Memory B cell (primary cell): ENCODE results near the gene AOPEP.

Experiments used
- ATAC-seq: fragments of 150-1000 bp; cut with Tn5 transposase; 2 replicates; pipeline ENCODE4 v1.10.0; 2021; ENCODE audit warnings: low read depth, mild to moderate bottlenecking, moderate library complexity
- DNase-seq, 2 donors: peaks; one replicate each; pipeline ENCODE4 v3.0.0; 2022; ENCODE audit warnings: low spot score in 2 of 2
- H3K27ac Mint-ChIP-seq: one replicate; pipeline ENCODE4 v1.8.0; 2022; ENCODE audit warnings: mild to moderate bottlenecking, moderate library complexity, mixed read lengths
- H3K27me3 Mint-ChIP-seq: one replicate; pipeline ENCODE4 v1.8.0; 2022; ENCODE audit warnings: mixed read lengths
- H3K36me3 Mint-ChIP-seq: one replicate; pipeline ENCODE4 v1.8.0; 2022; ENCODE audit warnings: mild to moderate bottlenecking, mixed read lengths
- H3K4me1 Mint-ChIP-seq: one replicate; pipeline ENCODE4 v1.8.0; 2022; ENCODE audit warnings: mixed read lengths
- H3K4me3 Mint-ChIP-seq: one replicate; pipeline ENCODE4 v1.8.0; 2022; ENCODE audit warnings: mild to moderate bottlenecking, moderate library complexity, mixed read lengths
- H3K9me3 Mint-ChIP-seq: one replicate; pipeline ENCODE4 v1.8.0; 2022; ENCODE audit warnings: mixed read lengths

Gene AOPEP

DNA sequence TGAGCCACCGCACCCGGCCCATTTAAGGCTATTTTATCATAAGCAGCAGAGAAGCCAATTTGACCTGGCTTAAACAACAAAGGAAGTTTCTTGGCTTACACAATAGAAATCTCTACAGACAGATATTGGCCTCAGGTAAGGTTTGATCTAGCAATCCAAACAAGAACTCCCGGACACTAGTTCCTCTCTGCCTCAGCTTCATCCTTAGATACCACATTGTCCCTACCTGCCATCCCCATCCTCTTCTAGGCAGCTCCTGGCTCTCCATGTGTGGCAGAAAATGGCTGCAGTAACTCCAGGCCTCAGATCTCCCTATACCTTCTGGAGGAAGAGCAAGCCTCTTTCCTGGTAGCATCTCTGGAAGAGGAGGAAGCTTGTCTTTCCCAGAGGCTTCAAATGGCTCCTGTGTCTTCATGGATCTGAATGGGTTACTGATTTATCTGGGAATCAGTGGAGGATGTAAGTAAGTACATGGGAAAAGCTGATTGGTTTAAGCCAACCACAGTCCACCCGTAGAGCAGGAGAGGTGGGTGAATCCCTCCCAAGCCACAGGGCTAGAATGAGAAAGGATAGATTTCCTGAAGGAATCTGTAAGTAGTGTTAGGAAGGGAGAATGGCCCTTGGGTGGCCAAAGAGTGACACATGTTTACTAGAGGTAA, 26.7 kb upstream of the AOPEP start:
- DNase-seq (no peak), ATAC-seq (no peak)
- Mint-ChIP-seq H3K36me3 (no peaks in the 10 kb centered on the region), H3K27me3 (peaks cover 17% of the 10 kb centered on the region), H3K27ac (no peak overlapping the region), H3K4me1 (no peaks in the 10 kb centered on the region), H3K4me3 (no peak overlapping the region), H3K9me3 (no peaks in the 10 kb centered on the region)

DNA sequence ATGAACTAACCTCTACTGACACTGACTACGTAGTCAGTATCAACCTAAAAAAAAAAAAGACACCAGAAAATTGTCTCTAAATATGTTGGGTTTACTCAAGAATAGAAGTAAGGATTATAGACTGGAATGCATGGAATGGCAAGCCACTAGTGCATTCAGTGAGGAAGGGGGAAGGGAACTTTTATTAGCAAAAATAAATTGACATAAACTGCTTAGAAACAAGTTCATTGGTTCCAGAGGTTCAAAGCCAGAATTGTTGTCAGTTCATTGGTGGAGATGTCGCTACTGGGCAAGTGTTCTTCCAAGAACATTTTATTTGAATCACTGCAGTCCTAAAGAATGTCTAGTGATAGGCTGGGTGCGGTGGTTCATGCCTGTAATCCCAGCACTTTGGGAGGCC, 26.1 kb upstream of the AOPEP start:
- no peaks in the 10 kb centered on the region for H3K36me3 Mint-ChIP-seq
- H3K27ac Mint-ChIP-seq, result no peak overlapping the region
- DNase-seq (no peak), ATAC-seq (no peak)
- no peak overlapping the region for H3K4me3 Mint-ChIP-seq
- H3K4me1 Mint-ChIP-seq, result no peaks in the 10 kb centered on the region
- H3K9me3 Mint-ChIP-seq, result no peaks in the 10 kb centered on the region
- peaks cover 17% of the 10 kb centered on the region for H3K27me3 Mint-ChIP-seq

DNA sequence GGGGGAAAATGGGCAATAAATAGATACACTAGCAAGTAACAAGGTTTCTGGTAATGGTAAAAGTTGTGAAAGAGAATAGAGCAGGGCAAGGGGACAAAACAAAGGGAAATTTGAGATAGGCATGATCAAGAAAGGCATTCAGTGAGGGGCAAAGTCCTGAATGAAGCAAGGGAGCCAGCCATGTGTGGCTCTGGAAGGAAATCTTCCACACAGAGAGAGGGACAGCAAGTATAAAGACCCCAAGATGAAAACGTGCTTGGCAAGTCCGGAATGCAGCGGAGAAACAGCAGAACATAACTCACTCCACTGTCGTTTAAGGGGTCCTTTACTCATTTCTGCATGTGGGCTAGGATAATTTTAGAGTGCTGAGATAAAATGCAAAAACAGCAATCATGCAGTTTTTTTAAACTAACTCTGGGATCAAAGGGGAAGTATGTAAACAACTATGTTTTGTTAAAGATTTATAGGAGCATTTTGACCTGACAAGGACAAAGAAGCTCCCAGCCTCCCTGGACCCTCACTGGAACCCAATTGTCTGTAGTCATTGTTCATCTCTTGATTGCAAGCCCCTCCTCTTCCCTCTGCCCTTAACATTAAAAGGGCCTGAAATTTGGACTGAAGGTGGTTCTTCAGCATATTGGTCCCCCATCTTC, 22.9 kb upstream of the AOPEP start:
- H3K36me3 Mint-ChIP-seq, result no peaks in the 10 kb centered on the region
- peaks cover 11% of the 10 kb centered on the region for H3K27me3 Mint-ChIP-seq
- DNase-seq (no peak), ATAC-seq (no peak)
- no peaks in the 10 kb centered on the region for H3K9me3 Mint-ChIP-seq
- no peaks in the 10 kb centered on the region for H3K4me1 Mint-ChIP-seq
- no peak overlapping the region for H3K4me3 Mint-ChIP-seq
- no peak overlapping the region for H3K27ac Mint-ChIP-seq

DNA sequence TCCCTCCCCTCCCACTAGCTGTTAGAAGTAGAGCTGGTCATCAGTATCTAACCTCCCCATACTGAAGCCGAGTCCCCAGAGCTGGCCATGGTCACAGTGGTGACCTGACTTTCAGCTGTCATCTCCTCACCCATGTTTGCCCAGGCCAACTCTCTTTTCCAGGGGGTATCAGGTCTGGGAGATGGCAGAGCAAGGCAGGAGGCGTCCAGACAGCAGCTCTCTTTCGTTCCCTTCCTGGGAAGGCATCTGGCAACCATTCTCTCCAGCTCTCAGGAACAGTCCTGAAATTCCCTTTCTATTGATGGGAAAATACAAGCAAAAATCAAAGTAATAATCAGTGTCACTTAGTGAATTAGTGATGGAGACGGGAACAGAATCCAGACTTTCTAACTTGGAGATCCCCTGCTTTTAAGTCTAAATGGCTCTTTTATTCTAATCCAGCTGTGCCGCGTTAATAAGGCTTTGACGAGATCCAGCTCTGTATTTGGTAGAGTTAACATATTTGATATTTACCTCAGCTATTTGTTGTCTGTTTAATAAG, 21.3 kb upstream of the AOPEP start:
- no peaks in the 10 kb centered on the region for H3K4me1 Mint-ChIP-seq
- ATAC-seq (no peak), DNase-seq (no peak)
- no peaks in the 10 kb centered on the region for H3K36me3 Mint-ChIP-seq
- H3K9me3 Mint-ChIP-seq, result no peaks in the 10 kb centered on the region
- H3K4me3 Mint-ChIP-seq, result no peak overlapping the region
- peaks cover 4% of the 10 kb centered on the region for H3K27me3 Mint-ChIP-seq
- H3K27ac Mint-ChIP-seq, result no peak overlapping the region

DNA sequence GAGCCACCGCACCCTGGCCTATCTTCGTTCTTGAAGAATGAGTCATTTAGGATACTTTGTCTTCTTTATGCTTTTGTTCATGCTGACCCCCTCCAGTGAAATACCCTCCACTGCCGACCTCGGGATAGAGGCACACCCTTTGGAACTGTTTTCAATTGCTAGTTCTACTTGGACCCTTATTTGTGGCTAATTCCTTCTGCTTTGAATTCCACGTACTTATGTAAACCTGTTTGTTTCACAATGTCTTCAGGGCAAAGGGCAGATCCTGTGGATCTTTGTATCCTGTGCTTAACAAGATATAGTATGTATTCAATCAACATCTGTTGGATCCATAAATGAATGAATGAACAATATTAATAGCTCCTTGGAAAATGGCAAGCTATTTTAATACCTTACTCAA, 19.6 kb upstream of the AOPEP start:
- Mint-ChIP-seq H3K4me1 (no peaks in the 10 kb centered on the region), H3K4me3 (no peak overlapping the region), H3K27me3 (peaks cover 7% of the 10 kb centered on the region), H3K27ac (no peak overlapping the region), H3K36me3 (no peaks in the 10 kb centered on the region), H3K9me3 (no peaks in the 10 kb centered on the region)
- ATAC-seq (no peak), DNase-seq (no peak)

DNA sequence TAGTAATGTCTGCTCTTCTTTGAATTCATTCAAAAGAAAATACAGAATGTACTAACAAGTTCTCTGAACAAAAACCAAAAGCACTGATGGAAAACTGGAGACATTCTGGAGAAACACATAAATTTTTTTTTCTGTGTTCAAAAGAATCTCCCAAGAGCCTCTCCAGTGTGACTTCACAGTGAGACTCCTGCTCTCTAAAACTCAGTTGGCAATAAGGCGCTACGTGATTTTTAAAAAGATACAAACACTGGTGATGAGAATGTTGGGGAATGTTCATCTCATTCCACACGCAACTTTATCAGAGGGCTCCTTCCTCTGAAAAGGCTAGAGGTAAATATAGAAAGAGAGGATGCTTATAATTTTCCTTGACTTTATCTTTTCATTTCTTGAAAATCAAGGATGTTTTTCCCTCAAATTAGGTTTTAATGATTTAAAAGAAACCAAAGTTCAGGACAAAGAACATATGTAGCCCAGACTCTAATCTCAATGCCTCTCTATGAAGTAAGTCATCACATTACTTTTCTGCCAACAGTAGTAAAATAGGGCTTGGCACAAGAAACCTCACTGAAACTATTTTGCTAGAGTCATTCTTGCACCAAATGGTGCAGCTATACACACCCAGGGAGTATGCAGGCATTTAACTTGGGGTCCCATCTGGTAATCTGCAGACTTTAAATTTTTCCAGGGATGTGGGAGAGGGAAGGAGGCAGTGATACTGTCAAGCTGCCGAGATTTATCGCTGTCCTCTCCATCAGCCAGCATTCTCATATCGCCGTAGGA, 12.9 kb upstream of the AOPEP start:
- no peak for DNase-seq
- Mint-ChIP-seq H3K27ac (no peak overlapping the region), H3K36me3 (no peaks in the 10 kb centered on the region), H3K4me1 (no peaks in the 10 kb centered on the region), H3K9me3 (peaks cover 3% of the 10 kb centered on the region), H3K27me3 (peaks cover 9% of the 10 kb centered on the region), H3K4me3 (no peak overlapping the region)
- ATAC-seq, result no peak

DNA sequence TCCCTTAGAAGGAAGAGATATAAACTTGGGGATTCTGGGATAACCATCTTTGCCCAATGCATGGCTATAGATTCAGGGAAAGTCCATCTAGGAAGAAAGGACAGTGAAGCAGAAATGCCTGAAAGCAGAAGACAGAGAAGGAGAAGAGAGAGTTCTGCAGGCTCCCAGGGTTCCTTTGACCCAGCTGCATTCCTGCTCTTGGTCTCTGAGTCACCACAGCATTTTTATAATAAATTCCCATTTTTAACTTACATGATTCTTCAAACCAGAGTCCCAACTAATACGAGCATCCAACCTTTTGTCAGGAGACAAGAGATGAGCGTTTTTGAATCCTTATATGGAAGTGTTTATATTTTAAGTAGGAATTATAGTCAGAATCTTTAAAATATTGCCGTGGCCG, 12.0 kb upstream of the AOPEP start:
- Mint-ChIP-seq H3K36me3 (no peaks in the 10 kb centered on the region), H3K27me3 (peaks cover 9% of the 10 kb centered on the region), H3K9me3 (peaks cover 3% of the 10 kb centered on the region), H3K4me1 (no peaks in the 10 kb centered on the region), H3K27ac (no peak overlapping the region), H3K4me3 (no peak overlapping the region)
- no peak for DNase-seq
- no peak for ATAC-seq

DNA sequence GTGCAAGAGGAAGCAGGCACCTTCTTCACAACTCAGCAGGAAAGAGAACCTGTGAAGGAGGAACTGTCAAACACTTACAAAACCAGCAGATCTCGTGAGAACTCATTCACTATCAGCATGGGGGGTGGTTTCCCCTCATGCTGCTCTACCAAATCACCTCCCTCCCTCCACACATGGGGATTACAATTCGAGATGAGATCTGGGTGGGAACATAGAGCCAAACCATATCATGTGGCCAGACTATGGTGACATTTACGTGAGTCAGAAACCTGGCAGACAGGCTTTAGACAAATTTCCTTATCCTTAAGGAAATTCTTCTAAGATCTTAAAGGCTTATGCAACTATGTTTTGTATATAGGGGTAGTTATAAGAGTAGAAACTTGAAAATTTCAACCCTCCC, 8.7 kb upstream of the AOPEP start:
- DNase-seq (no peak), ATAC-seq (no peak)
- Mint-ChIP-seq H3K9me3 (peaks cover 5% of the 10 kb centered on the region), H3K4me3 (no peak overlapping the region), H3K36me3 (peaks cover 1% of the 10 kb centered on the region), H3K27me3 (peaks cover 4% of the 10 kb centered on the region), H3K27ac (no peak overlapping the region), H3K4me1 (no peaks in the 10 kb centered on the region)

DNA sequence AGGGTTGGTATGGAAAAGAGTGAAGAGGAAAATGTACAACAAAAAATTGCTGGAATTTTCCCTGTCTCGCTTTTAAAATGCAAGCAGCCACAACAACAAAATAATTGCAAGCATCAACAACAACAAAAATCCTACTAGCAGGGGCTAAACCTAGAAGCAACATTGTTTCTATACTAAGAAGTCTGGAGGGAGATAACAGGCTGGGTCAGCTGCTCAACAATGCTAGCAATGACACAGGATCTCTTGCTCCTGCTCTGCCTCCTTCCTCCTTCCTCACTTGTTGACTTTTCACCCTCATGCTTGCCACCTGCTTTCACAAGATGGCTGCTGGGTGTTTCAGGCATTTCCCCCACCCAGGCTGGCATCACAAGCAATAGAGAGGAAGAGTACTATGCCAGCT, 7.6 kb upstream of the AOPEP start:
- Mint-ChIP-seq H3K9me3 (peaks cover 5% of the 10 kb centered on the region), H3K4me3 (no peak overlapping the region), H3K4me1 (no peaks in the 10 kb centered on the region), H3K36me3 (peaks cover 1% of the 10 kb centered on the region), H3K27ac (no peak overlapping the region), H3K27me3 (peaks cover 2% of the 10 kb centered on the region)
- ATAC-seq, result no peak
- no peak for DNase-seq

DNA sequence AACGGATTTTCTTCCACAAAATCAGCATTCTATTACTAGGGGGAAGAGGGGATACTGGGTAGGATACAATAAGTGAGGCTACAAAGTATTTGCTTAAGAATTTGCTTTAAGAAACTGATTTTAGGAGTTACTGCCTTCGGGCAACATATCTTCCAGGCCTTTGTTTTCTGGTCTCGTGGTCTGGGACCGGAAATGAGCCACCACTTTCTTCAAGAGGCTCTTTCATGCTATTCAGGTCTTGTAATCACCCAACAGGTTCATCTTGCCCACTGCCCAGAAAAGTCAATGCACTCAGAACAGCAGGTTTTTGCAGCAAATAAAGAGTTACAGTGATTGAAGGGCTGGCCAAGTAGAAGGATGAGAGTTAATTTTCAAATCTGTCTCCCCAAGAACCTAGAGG, 6.6 kb upstream of the AOPEP start:
- peaks cover 1% of the 10 kb centered on the region for H3K36me3 Mint-ChIP-seq
- DNase-seq (no peak), ATAC-seq (no peak)
- peaks cover 2% of the 10 kb centered on the region for H3K27me3 Mint-ChIP-seq
- H3K27ac Mint-ChIP-seq, result no peak overlapping the region
- no peaks in the 10 kb centered on the region for H3K4me1 Mint-ChIP-seq
- H3K9me3 Mint-ChIP-seq, result peaks cover 5% of the 10 kb centered on the region
- no peak overlapping the region for H3K4me3 Mint-ChIP-seq

DNA sequence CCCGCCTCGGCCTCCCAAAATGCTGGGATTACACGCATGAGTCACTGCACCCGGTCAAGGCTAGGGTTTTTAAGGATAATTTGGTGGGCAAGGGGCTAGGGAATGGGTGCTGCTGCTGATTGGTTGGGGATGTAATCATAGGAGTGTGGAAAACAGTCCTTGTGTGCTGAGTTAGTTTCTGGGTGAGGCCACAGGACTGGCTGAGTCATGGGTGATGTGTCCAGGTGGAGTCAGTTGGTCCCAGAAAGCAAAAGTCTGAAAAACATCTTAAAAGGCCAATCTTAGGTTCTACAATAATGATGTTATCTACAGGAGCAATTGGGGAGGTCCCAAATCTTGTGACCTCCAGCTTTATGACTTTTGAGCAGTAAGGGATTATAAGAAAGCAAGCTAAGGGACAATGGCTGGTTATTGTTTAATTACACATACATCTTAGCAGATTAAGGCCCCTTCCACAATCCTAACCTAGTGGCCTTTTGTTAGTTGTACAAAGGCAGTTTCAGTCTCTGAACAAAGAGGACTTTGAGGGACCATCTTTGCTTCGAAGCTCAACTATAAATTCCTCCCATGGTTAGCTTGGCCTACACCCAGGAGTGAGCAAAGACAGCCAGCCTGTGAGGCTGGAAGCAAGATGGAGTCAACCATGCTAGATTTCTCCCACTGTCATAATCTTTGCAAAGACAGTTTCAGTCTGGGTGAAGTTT, 5.5 kb upstream of the AOPEP start:
- DNase-seq (no peak), ATAC-seq (no peak)
- H3K4me1 Mint-ChIP-seq, result no peaks in the 10 kb centered on the region
- H3K4me3 Mint-ChIP-seq, result no peak overlapping the region
- peaks cover 1% of the 10 kb centered on the region for H3K36me3 Mint-ChIP-seq
- peaks cover 2% of the 10 kb centered on the region for H3K27me3 Mint-ChIP-seq
- peaks cover 5% of the 10 kb centered on the region for H3K9me3 Mint-ChIP-seq
- H3K27ac Mint-ChIP-seq, result no peak overlapping the region

DNA sequence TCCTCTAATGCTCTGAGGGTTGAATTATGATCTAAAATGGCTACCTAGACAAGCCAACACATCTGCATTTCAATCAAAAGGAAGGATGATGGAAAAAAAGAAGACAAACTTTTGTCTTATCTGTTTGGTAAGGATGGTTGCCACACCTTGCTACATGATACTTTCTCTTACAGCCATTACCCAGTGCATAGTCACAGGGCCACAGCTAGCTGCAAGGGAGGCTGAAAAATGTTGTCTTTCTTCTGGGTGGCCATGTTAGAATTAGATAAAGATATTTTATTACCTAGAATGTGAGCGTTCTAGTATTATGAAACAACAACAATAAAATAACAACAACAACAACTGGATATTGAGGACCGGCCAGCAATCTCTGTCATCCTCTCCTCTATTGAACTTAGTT, 4.7 kb upstream of the AOPEP start:
- no peaks in the 10 kb centered on the region for H3K27me3 Mint-ChIP-seq
- no peaks in the 10 kb centered on the region for H3K4me1 Mint-ChIP-seq
- H3K9me3 Mint-ChIP-seq, result peaks cover 5% of the 10 kb centered on the region
- no peak overlapping the region for H3K27ac Mint-ChIP-seq
- no peak overlapping the region for H3K4me3 Mint-ChIP-seq
- no peak for ATAC-seq
- no peak for DNase-seq
- peaks cover 1% of the 10 kb centered on the region for H3K36me3 Mint-ChIP-seq

DNA sequence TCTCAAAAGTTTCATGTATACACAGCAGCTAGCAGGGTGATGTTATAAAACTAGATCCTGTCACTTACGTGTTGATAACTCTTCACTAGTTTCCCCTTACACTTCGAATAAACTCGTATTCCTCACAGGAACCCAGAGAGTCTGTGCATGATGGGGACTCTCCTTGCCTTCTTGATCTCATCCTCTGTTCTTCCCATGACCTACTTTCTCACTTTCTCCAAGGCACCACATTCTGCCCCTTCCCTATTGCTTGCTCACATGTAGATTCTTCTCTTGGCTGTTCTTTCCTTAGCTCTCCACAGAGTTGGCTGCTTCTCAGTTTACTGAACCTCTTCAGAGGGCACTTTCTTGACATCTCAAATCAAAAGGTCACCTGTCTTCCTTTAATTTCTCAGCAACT, 1.2 kb upstream of the AOPEP start:
- ATAC-seq (no peak), DNase-seq (no peak)
- Mint-ChIP-seq H3K27me3 (no peaks in the 10 kb centered on the region), H3K4me3 (no peak overlapping the region), H3K36me3 (peaks cover 1% of the 10 kb centered on the region), H3K9me3 (peaks cover 2% of the 10 kb centered on the region), H3K4me1 (peaks cover 9% of the 10 kb centered on the region), H3K27ac (peak overlapping the region; percentile 10)

DNA sequence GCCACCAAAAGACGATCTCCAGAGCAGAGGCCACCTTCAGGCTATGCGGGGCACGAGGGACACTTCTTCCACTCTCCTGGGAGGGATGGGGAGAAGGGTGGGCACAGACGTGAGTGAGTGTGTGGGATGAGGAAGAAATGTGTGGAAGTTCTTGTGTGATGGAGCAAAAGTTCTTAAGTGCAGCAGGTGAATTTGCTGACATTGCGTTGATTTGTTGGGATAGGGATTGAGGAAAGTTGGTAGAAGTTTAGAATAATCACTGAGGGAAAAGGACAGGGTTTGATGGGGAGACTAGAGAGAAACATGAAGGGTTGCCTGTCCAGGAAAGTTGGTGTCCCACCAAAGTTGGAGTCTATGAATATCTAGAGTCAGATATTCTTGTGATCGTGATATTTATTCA, 2.2 kb downstream of the AOPEP start:
- Mint-ChIP-seq H3K4me1 (peaks cover 9% of the 10 kb centered on the region), H3K27ac (peak overlapping the region; percentile 11), H3K4me3 (no peak overlapping the region), H3K36me3 (no peaks in the 10 kb centered on the region), H3K9me3 (no peaks in the 10 kb centered on the region), H3K27me3 (no peaks in the 10 kb centered on the region)
- no peak for ATAC-seq
- no peak for DNase-seq
